ENCODE results near the gene ERCC5.

Gene ERCC5

GRCh38 chr13:102856557-102856956, 10.7 kb downstream of the ERCC5 start:
- DNase-seq (no peak), ATAC-seq (replicated peaks) (no peak)
- Mint-ChIP-seq H3K4me3 (no peak overlapping the region), H3K27ac (peak overlapping the region; percentile 66), H3K36me3 (peaks cover 38 to 48% of the 10 kb centered on the region in 2 donors), H3K9me3 (no peaks in the 10 kb centered on the region), H3K4me1 (peaks cover 5 to 7% of the 10 kb centered on the region in 2 donors), H3K27me3 (no peaks in the 10 kb centered on the region)

GRCh38 chr13:102862624-102863210, 16.9 kb downstream of the ERCC5 start:
- no peak overlapping the region for H3K4me3 Mint-ChIP-seq
- peaks cover 45 to 57% of the 10 kb centered on the region in 2 donors for H3K36me3 Mint-ChIP-seq
- DNase-seq (no peak), ATAC-seq (replicated peaks) (no peak)
- no peaks in the 10 kb centered on the region for H3K9me3 Mint-ChIP-seq
- H3K27ac Mint-ChIP-seq = peak overlapping the region; percentile 76
- H3K27me3 Mint-ChIP-seq = no peaks in the 10 kb centered on the region
- peaks cover 9 to 20% of the 10 kb centered on the region in 2 donors for H3K4me1 Mint-ChIP-seq

- Mint-ChIP-seq H3K27me3 (no peaks in the 10 kb centered on the region), H3K9me3 (no peaks in the 10 kb centered on the region), H3K4me1 (peaks cover 9 to 20% of the 10 kb centered on the region in 2 donors), H3K36me3 (peaks cover 45 to 58% of the 10 kb centered on the region in 2 donors), H3K27ac (no peak overlapping the region), H3K4me3 (no peak overlapping the region)
- ATAC-seq (replicated peaks) (no peak), DNase-seq (no peak)
These were observed 17.8 kb downstream of the ERCC5 start for GRCh38 chr13:102863590-102863989.

DNA sequence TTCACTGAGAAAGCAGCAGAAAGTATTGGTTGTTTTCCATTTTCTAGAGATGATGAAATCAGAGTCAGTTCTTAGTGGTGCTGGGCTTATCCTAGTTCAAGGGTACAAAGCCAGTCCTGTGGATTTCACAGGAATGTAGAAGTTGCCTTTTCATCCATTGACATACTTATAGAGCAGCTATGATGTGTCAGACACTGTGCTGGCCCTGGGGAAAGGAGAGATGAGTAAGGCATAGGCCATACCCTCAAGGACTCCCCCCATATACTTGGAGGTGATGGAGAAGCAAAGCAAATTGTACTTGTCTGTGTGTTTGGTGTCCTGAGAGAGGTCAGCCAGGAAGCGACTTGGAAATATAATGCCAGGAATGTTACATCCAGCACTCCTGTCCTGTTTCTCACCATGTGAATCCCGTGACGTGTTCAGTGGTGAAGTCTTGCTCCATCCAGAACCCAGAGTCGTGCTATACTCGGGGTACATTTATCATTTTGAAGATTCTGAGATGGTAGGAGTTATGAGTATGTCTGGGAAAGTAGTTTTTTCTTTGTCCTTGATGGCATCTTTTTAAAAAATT, 22.6 kb downstream of the ERCC5 start:
- H3K36me3 Mint-ChIP-seq = peaks cover 37 to 45% of the 10 kb centered on the region in 2 donors
- H3K4me3 Mint-ChIP-seq = no peak overlapping the region
- ATAC-seq (replicated peaks) = no peak
- no peak for DNase-seq
- H3K9me3 Mint-ChIP-seq = no peaks in the 10 kb centered on the region
- no peak overlapping the region for H3K27ac Mint-ChIP-seq
- no peaks in the 10 kb centered on the region for H3K27me3 Mint-ChIP-seq
- peaks cover 15 to 30% of the 10 kb centered on the region in 2 donors for H3K4me1 Mint-ChIP-seq

DNA sequence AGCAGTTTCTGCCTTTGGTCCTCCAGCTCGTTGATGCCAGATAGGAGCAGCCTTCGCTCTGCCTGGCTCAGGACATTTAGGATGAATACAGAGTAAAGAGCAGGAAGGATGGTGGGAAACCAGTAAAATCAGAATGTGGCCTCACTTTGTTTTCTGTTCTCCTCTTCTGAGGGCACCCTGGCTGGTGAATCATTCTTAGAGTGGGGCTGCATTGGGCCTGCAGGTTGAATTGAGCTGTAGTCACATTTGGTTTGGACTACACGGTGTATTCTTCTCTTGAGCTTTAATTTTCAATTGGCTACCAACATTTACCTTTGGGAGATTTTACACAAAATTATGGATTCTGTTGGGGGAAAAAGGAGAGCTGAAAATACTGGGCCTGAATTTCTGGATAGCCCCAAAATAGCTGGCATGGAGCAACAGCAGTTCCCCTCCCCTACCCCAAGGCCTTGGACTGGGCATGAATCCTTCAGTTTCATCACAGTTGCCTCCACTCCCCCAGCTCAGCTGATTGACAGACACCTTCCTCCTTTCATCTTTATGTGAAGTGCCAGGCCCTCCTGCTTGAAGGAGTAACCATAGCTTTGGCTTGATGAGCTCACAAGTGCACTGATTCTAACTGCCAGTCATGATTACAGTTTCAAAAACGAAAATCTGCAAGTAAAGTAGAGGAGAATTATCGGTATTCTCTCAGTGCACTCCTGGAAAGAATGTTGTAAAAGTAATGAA, 24.3 kb downstream of the ERCC5 start:
- ATAC-seq (replicated peaks) = no peak
- peak overlapping the region; percentile 53 for H3K27ac Mint-ChIP-seq
- H3K4me3 Mint-ChIP-seq = no peak overlapping the region
- no peaks in the 10 kb centered on the region for H3K9me3 Mint-ChIP-seq
- peaks cover 31 to 37% of the 10 kb centered on the region in 2 donors for H3K36me3 Mint-ChIP-seq
- H3K4me1 Mint-ChIP-seq = peaks cover 10 to 21% of the 10 kb centered on the region in 2 donors
- DNase-seq = no peak
- no peaks in the 10 kb centered on the region for H3K27me3 Mint-ChIP-seq

DNA sequence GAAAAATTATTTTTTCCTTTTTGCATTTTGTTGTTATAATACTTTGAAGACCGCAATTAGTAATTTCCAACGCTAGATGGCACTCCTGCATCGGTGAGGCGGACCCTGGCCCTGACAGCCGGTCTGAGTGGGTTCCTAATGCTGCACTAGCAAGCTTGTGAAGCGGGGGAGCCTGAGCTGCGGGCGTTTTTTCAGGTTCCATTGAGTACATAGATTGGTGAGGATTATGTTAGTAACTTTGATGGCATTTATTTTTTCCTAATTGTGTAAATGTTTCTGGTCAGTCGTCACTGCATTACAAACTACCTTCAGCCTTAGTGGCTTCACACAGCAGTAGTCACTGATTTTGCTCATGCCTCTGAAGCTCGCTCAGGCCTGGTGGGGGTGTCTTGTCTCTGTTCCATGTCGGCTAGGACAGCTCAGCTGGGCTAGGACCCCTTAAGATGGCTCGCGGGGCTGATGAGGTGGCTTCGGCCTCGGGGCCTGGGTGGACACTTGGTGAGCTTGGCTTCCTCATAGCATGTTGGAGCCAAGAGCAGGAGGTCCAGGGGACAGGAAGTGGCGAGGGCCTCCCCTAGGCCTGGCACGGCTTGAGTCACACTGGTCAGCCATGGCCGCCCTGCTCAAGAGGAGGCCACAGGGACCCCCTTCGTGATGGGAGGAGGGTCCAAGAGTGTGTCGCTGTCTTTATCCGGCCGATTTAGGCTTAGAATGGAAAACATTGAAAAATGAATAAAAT, 25.0 kb downstream of the ERCC5 start:
- no peak overlapping the region for H3K4me3 Mint-ChIP-seq
- peaks cover 28 to 39% of the 10 kb centered on the region in 2 donors for H3K36me3 Mint-ChIP-seq

GRCh38 chr13:102872131-102872530, 26.3 kb downstream of the ERCC5 start:
- H3K27ac Mint-ChIP-seq = no peak overlapping the region
- peaks cover 28 to 47% of the 10 kb centered on the region in 2 donors for H3K36me3 Mint-ChIP-seq
- H3K4me1 Mint-ChIP-seq = peaks cover 7 to 21% of the 10 kb centered on the region in 2 donors
- no peaks in the 10 kb centered on the region for H3K27me3 Mint-ChIP-seq
- ATAC-seq (replicated peaks) = no peak
- H3K4me3 Mint-ChIP-seq = no peak overlapping the region
- no peak for DNase-seq
- H3K9me3 Mint-ChIP-seq = no peaks in the 10 kb centered on the region

More for the DNA sequence above, 25.0 kb downstream of the ERCC5 start:
- DNase-seq = no peak
- peak overlapping the region; percentile 53 for H3K27ac Mint-ChIP-seq
- no peaks in the 10 kb centered on the region for H3K9me3 Mint-ChIP-seq
- no peaks in the 10 kb centered on the region for H3K27me3 Mint-ChIP-seq
- H3K4me1 Mint-ChIP-seq = peaks cover 7 to 21% of the 10 kb centered on the region in 2 donors
- peak; percentile 71 to 74 for ATAC-seq (replicated peaks)

- Mint-ChIP-seq H3K4me3 (no peak overlapping the region), H3K36me3 (peaks cover 26 to 43% of the 10 kb centered on the region in 2 donors), H3K27me3 (no peaks in the 10 kb centered on the region), H3K27ac (no peak overlapping the region), H3K4me1 (peaks cover 4 to 21% of the 10 kb centered on the region in 2 donors), H3K9me3 (no peaks in the 10 kb centered on the region)
- ATAC-seq (replicated peaks) (no peak), DNase-seq (no peak)
These were observed 26.7 kb downstream of the ERCC5 start for GRCh38 chr13:102872531-102872930.

DNA sequence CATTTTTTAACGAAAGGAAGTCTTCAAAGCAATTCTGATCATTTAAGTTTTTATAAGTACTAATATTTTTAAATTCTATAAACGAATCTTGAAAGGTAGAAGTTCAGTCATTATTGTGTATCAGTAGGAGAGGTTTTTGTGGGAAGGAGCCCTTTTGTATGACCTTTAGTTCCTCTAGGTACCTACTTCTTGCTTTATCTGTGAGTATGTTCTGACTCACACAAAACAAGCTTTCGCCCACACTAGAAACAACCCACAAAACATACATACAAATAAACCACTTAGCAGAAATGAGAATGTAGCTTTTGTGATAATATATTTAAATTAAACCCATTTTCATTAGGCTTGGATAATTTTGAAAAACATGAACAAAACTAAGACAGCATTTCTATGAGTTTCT, 27.8 kb downstream of the ERCC5 start:
- peak; percentile 93 to 95 for ATAC-seq (replicated peaks)
- peaks cover 22 to 40% of the 10 kb centered on the region in 2 donors for H3K36me3 Mint-ChIP-seq
- H3K27me3 Mint-ChIP-seq = no peaks in the 10 kb centered on the region
- peaks cover 3 to 21% of the 10 kb centered on the region in 2 donors for H3K4me1 Mint-ChIP-seq
- no peak overlapping the region for H3K27ac Mint-ChIP-seq
- no peak overlapping the region for H3K4me3 Mint-ChIP-seq
- H3K9me3 Mint-ChIP-seq = no peaks in the 10 kb centered on the region
- no peak for DNase-seq

- H3K9me3 Mint-ChIP-seq = no peaks in the 10 kb centered on the region
- DNase-seq = no peak
- H3K27me3 Mint-ChIP-seq = no peaks in the 10 kb centered on the region
- peaks cover 18 to 44% of the 10 kb centered on the region in 2 donors for H3K36me3 Mint-ChIP-seq
- peaks cover 3 to 14% of the 10 kb centered on the region in 2 donors for H3K4me1 Mint-ChIP-seq
- no peak for ATAC-seq (replicated peaks)
- H3K4me3 Mint-ChIP-seq = no peak overlapping the region
- H3K27ac Mint-ChIP-seq = no peak overlapping the region
These were observed 29.4 kb downstream of the ERCC5 start for GRCh38 chr13:102875256-102875655.

- no peaks in the 10 kb centered on the region for H3K9me3 Mint-ChIP-seq
- peaks cover 2 to 4% of the 10 kb centered on the region in 2 donors for H3K4me1 Mint-ChIP-seq
- no peak overlapping the region for H3K4me3 Mint-ChIP-seq
- no peak overlapping the region for H3K27ac Mint-ChIP-seq
- H3K36me3 Mint-ChIP-seq = peaks cover 16 to 34% of the 10 kb centered on the region in 2 donors
- DNase-seq = no peak
- ATAC-seq (replicated peaks) = no peak
- no peaks in the 10 kb centered on the region for H3K27me3 Mint-ChIP-seq
These were observed 31.5 kb downstream of the ERCC5 start for GRCh38 chr13:102877303-102877702.

DNA sequence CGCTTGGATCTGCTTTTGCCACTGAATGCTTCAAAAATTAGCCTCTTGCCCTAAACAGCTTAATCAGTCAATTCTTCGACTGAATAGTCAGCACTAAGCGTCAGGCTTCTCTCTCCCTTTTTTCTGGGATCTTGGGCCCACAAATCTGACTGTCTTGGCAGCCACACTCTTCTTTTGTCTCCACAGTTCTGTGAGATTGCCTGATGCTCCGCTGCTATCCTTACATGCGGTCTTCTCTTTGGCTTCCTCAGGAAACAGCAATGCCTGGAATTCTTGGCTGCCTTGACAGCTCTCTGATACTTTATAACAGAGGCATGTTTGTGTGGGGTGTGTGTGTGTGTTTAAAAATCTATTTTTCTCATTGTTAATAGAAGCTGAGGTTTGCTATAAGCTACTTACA, 32.6 kb downstream of the ERCC5 start:
- H3K27ac Mint-ChIP-seq = no peak overlapping the region
- H3K9me3 Mint-ChIP-seq = no peaks in the 10 kb centered on the region
- no peak for DNase-seq
- H3K27me3 Mint-ChIP-seq = no peaks in the 10 kb centered on the region
- peaks cover 18 to 37% of the 10 kb centered on the region in 2 donors for H3K36me3 Mint-ChIP-seq
- no peaks in the 10 kb centered on the region for H3K4me1 Mint-ChIP-seq
- ATAC-seq (replicated peaks) = no peak
- no peak overlapping the region for H3K4me3 Mint-ChIP-seq

DNA sequence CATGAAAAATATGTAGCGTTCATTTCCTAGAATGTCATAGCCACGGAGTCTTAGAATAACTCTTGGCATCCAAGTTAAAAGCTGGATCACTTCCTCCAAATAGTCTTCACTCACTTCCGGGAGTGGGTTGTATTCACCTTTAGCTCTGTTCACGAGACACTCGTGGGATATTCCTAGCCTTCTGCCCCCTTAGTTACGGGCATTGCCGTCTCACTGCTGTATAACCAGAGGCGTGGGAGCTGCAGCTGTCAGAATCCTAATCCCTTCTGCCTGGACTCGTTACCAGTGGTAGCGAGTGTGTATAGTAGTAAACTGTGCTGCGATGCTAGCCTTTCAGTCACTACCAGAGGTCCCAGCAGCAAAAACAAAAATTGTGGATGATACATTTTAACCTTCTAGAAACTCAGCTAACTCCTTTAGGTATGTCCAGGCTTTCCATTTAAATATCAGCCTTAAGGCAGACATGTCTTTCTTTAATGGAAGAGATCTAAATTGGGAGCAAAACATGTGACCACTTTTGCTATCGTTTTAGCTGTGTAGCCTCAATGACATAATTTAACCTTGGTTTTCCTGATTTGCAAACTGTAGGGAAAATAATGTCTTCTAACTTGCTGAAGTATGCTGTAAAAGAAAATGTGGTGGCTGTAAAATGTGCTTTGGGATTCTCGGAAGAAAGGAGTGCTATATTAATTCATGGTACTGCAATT, 34.1 kb downstream of the ERCC5 start:
- Mint-ChIP-seq H3K27me3 (no peaks in the 10 kb centered on the region), H3K36me3 (peaks cover 15 to 39% of the 10 kb centered on the region in 2 donors), H3K4me1 (no peaks in the 10 kb centered on the region)

More for the DNA sequence above, 34.1 kb downstream of the ERCC5 start:
- Mint-ChIP-seq H3K4me3 (no peak overlapping the region), H3K9me3 (no peaks in the 10 kb centered on the region), H3K27ac (no peak overlapping the region)
- no peak for ATAC-seq (replicated peaks)
- no peak for DNase-seq

Measured in stimulated activated naive B cell treated with anti-CD40 and anti-IgM and Interleukin-4, amounts not matched to agents 10 μg/mL and 1 μg/mL and 100 μg/mL, for 72 hours (primary cell).